GM19438 (cell line): Measurements from ENCODE around the gene GALNT7.
A peak's percentile ranks its signal among the peaks of the same experiment; 100 is the strongest.

Experiments used
- ATAC-seq: cut with Tn5 transposase; IDR thresholded peaks from one replicate; pipeline ENCODE4 v1.9.1; 2021; ENCODE audit warnings: low read depth; ENCODE audit not compliant: unreplicated experiment

Gene GALNT7

GRCh38 chr4:173334085-173334890 is 165.7 kb downstream of the GALNT7 start, which contains the start of gene HMGB2:
TSS of gene HMGB2 (minus strand) at chr4:173334358. CDS start at chr4:173333649, 709 bp downstream.
- ATAC-seq: peak; percentile 83

- ATAC-seq: peak; percentile 47
Observed at GRCh38 chr4:173334891-173335752, 166.5 kb downstream of the GALNT7 start.

- no peak for ATAC-seq
Observed at GRCh38 chr4:173337463-173337862, 168.9 kb downstream of the GALNT7 start.

- no peak for ATAC-seq
Observed at GRCh38 chr4:173343832-173344397, 175.3 kb downstream of the GALNT7 start.

- ATAC-seq: no peak
Observed at GRCh38 chr4:173345648-173346047, 177.0 kb downstream of the GALNT7 start.

GRCh38 chr4:173346074-173346473 is 177.5 kb downstream of the GALNT7 start:
- no peak for ATAC-seq

- no peak for ATAC-seq
Observed at GRCh38 chr4:173347467-173347866, 178.9 kb downstream of the GALNT7 start.

GRCh38 chr4:173357939-173358338 is 189.3 kb downstream of the GALNT7 start:
- ATAC-seq: no peak

GRCh38 chr4:173360587-173361221 is 192.1 kb downstream of the GALNT7 start:
- ATAC-seq: no peak

GRCh38 chr4:173362666-173363065 is 194.1 kb downstream of the GALNT7 start:
- ATAC-seq: no peak

- ATAC-seq: no peak
Observed at GRCh38 chr4:173365359-173365996, 196.9 kb downstream of the GALNT7 start.

GRCh38 chr4:173367285-173367684 is 198.7 kb downstream of the GALNT7 start:
- no peak for ATAC-seq

- ATAC-seq: no peak
Observed at GRCh38 chr4:173367946-173368345, 199.3 kb downstream of the GALNT7 start.

- peak; percentile 4 for ATAC-seq
Observed at GRCh38 chr4:173370130-173370476, 201.5 kb downstream of the GALNT7 start.

- ATAC-seq: peak; percentile 58
Observed at GRCh38 chr4:173370477-173371291, 202.1 kb downstream of the GALNT7 start, which contains the start of gene SAP30. TSS of gene SAP30 (plus strand) at chr4:173370954. CDS start at chr4:173371183, 229 bp downstream.

GRCh38 chr4:173371292-173372192 is 202.9 kb downstream of the GALNT7 start:
- peak; percentile 17 for ATAC-seq
